Subcutaneous abdominal adipose tissue (tissue), 5 donors: Measurements from ENCODE around the gene NR6A1.
"Not testable (repeated sequence)": the region's sequence is repeated elsewhere in the genome, so short reads cannot be mapped to it uniquely, and the experiment has no call there.

Experiments used
- H3K27ac ChIP-seq: one replicate; pipeline ENCODE4 v1.7.0; 2013; ENCODE audit warnings: low read depth, mild to moderate bottlenecking, inconsistent platforms, low read length, moderate library complexity
- H3K27me3 ChIP-seq, 5 donors: one replicate each; pipeline ENCODE4 v1.7.0; 2013; ENCODE audit warnings: low read length in 5 of 5, inconsistent platforms in 1 of 5; ENCODE audit not compliant: control insufficient read depth in 5 of 5, insufficient read depth in 4 of 5
- H3K36me3 ChIP-seq, 5 donors: one replicate each; pipeline ENCODE4 v1.7.0; 2013; ENCODE audit warnings: low read length in 5 of 5; ENCODE audit not compliant: control insufficient read depth in 5 of 5, insufficient read depth in 5 of 5
- H3K4me1 ChIP-seq, 5 donors: one replicate each; pipeline ENCODE4 v1.7.0; 2013; ENCODE audit warnings: low read length in 5 of 5, mild to moderate bottlenecking in 3 of 5, moderate library complexity in 1 of 5; ENCODE audit not compliant: control insufficient read depth in 5 of 5, insufficient read depth in 5 of 5
- H3K4me3 ChIP-seq, 5 donors: one replicate each; pipeline ENCODE4 v1.7.0; 2013; ENCODE audit warnings: low read length in 5 of 5, low read depth in 1 of 5
- H3K9ac ChIP-seq, 5 donors: one replicate each; pipeline ENCODE4 v1.7.0; 2013; ENCODE audit warnings: low read length in 5 of 5, mild to moderate bottlenecking in 4 of 5, moderate library complexity in 3 of 5
- H3K9me3 ChIP-seq, 5 donors: one replicate each; pipeline ENCODE4 v1.7.0; 2013; ENCODE audit warnings: low read length in 5 of 5; ENCODE audit not compliant: control insufficient read depth in 5 of 5
- donor health status: healthy.
- donor health status: healthy.
- donor health status: healthy.
- donor health status: healthy.
- donor health status: healthy.

Gene NR6A1

DNA sequence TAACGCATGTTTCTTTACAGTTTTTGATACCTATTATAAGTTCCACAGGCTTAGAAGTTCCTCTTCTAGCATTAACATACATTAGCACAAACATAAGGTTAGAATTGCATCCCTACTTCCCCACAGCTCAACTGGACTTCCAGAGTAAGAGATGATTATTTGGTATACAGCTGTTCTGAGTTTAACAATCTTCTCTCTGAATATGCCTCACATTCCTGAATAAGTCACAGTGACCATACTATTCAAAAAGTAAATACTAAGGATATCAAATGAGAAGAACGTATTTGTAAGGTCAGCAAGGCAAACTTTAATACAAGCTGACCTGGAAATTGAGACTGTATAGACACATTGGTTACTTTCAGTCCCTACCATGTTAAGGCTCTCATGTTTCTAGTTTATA is 21.3 kb downstream of the NR6A1 start:
- Histone ChIP-seq H3K9me3 (no peaks in the 10 kb centered on the region), H3K9ac (no peak overlapping the region), H3K27me3 (peaks cover 1 to 8% (median 5%) of the 10 kb centered on the region in 5 donors), H3K4me3 (no peak overlapping the region), H3K4me1 (no peaks in the 10 kb centered on the region), H3K27ac (no peak overlapping the region), H3K36me3 (no peaks in the 10 kb centered on the region)

DNA sequence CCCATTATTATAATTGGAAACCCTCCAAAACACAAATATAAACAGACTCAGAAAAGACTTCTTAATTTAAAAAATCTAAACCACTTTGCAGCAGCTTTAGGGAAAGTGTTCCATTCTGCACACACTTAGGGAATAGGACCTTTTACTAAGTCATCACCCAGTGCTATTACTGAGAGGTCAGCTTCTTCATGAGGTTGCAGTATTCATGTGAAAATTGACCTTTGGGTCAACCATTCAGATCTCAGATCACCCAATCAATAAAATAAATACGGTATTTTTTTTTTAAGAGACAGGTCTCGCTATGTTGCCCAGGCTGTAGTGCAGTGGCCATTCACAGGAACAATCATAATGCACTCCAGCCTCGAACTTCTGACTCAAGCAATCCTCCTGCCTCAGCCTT is 21.8 kb downstream of the NR6A1 start:
- H3K27me3 ChIP-seq = peaks cover 0 to 8% (median 2%) of the 10 kb centered on the region in 5 donors
- H3K4me3 ChIP-seq = no peak overlapping the region
- H3K9me3 ChIP-seq = no peaks in the 10 kb centered on the region

DNA sequence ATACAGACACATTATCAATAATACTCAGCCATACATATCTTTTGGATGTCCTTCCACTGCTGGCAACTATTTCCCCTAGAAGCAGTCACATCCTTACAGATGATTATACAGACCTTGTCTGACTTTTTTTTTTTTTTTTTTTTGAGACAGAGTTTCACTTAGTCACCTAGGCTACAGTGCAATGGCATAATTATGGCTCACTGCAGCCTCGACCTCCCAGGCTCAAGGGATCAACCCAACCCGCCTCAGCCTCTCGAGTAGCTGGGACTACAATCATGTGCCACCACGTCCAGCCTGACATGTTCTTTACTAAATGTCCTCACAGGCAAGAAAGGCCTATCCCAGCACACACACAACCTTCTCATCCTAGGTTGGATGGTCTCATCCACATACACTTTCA is 24.0 kb downstream of the NR6A1 start:
- Histone ChIP-seq H3K4me3 (no peak overlapping the region), H3K36me3 (no peaks in the 10 kb centered on the region), H3K9me3 (no peaks in the 10 kb centered on the region), H3K4me1 (no peaks in the 10 kb centered on the region), H3K27ac (no peak overlapping the region), H3K9ac (no peak overlapping the region), H3K27me3 (peaks cover 0 to 3% (median 0%) of the 10 kb centered on the region in 5 donors)

More for the DNA sequence above, 21.8 kb downstream of the NR6A1 start:
- Histone ChIP-seq H3K9ac (no peak overlapping the region), H3K4me1 (no peaks in the 10 kb centered on the region), H3K36me3 (no peaks in the 10 kb centered on the region), H3K27ac (no peak overlapping the region)

DNA sequence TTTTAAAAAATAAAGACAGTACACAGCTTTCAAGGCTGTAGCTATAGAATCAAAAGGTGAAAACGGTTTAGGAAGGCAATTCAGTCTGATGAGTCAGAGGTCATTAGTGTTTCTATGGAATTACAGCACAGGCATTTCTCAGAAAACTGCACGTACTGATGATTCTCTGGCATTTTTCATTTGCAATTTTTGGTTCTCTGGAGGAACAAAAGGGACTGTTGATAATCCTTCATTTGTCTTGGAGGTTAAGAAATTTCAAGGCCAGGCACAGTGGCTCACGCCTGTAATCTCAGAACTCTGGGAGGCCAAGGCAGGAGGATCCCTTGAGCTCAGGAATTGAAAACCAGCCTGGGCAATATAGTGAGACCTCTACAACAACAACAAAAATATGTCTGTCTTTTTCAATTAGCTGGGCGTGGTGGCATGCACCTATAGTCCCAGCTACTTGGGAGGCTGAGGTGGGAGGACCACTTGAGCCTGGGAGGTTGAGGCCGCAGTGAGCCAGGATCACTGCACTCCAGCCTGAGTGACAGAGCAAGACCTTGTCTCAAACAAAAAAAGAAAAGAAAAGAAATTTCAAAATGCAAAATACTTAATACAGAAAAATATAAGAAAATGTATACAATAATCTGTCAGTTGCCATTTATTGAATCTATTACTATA is 27.3 kb downstream of the NR6A1 start:
- no peak overlapping the region for H3K27ac ChIP-seq
- no peaks in the 10 kb centered on the region for H3K36me3 ChIP-seq
- H3K4me3 ChIP-seq = no peak overlapping the region

DNA sequence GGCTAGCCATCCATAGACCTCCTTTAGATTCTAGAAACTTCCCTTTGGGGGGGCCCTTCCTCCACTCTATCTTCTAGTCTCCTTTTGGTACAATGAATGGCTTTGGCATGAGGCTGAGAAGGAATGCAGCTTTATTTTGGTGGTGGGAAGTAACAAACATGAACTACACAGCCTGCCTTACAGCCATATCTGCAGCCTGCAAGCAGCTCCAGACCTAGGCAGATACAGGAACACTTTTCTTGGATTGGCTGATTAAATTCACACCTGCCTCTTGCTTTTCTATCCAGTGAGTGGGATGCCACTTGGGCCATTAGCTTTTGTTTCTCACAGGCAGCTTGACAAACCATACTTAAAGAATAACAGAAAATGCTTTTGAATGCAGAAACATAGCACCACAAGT is 28.2 kb downstream of the NR6A1 start:
- no peak overlapping the region for H3K4me3 ChIP-seq
- no peak overlapping the region for H3K27ac ChIP-seq
- no peaks in the 10 kb centered on the region for H3K36me3 ChIP-seq
- no peaks in the 10 kb centered on the region for H3K9me3 ChIP-seq
- no peaks in the 10 kb centered on the region for H3K4me1 ChIP-seq
- H3K27me3 ChIP-seq = no peaks in the 10 kb centered on the region
- H3K9ac ChIP-seq = no peak overlapping the region

More for the DNA sequence above, 27.3 kb downstream of the NR6A1 start:
- H3K9ac ChIP-seq = no peak overlapping the region
- H3K27me3 ChIP-seq = no peaks in the 10 kb centered on the region
- no peaks in the 10 kb centered on the region for H3K9me3 ChIP-seq
- no peaks in the 10 kb centered on the region for H3K4me1 ChIP-seq

DNA sequence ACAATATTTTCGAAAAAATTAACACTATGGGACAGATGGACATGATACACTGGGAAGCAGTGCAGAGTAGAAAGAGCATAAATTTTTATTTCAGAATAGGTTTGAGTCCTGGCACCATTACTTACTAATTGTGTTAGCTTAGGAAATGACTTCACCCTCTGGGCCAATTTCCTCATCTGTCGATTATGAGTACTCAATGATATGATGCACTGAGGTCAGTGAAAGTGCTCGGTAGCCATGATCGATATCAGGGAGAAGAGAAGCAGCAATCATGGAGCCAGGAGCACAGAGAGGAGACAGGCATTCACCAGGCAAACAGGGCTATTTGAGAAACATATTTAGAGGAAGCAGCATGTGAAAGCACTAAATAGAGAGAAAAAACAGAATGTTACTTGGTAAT is 29.4 kb downstream of the NR6A1 start:
- Histone ChIP-seq H3K36me3 (no peaks in the 10 kb centered on the region), H3K4me1 (no peaks in the 10 kb centered on the region), H3K27me3 (no peaks in the 10 kb centered on the region), H3K9me3 (no peaks in the 10 kb centered on the region), H3K9ac (no peak overlapping the region), H3K27ac (no peak overlapping the region), H3K4me3 (no peak overlapping the region)

DNA sequence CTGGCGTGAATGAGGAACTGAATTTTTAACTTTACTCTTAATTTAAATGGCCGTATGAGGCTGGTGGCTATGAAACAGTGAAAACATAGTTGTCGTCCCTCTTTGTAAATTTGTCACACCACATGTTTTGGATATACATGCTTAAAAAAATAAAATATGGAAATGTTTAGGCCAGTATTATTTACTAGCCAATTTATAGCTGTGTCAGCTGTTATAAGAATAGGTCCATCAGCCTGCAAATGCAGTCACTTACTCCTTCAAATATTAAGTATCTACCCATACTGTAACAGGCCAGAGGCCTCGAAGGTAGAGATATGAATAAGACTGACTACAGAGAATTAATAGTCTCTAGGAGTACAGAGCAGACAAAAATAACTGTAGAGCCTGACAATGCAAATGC is 30.0 kb downstream of the NR6A1 start:
- H3K9ac ChIP-seq = no peak overlapping the region
- no peak overlapping the region for H3K27ac ChIP-seq
- H3K27me3 ChIP-seq = no peaks in the 10 kb centered on the region
- no peaks in the 10 kb centered on the region for H3K36me3 ChIP-seq
- no peak overlapping the region for H3K4me3 ChIP-seq
- no peaks in the 10 kb centered on the region for H3K4me1 ChIP-seq
- H3K9me3 ChIP-seq = no peaks in the 10 kb centered on the region

DNA sequence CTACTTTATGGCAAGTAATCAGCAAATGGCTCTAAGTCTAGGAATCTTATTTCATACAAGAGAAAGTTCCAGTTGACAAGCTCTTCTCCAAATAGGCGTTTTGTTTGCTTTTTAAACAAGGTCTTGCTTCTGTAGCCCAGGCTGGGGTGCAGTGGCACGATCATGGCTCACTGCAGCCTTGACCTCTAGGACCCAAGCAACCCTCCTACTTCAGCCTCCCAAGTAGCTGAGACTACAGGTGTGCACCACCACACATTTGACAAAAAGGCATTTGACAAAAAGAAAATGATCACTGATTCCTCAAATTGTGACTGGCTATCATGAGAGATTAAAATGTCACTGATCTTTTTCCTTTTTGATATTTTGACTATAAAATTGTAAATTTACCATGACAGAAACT is 31.8 kb downstream of the NR6A1 start:
- Histone ChIP-seq H3K9me3 (no peaks in the 10 kb centered on the region), H3K27me3 (no peaks in the 10 kb centered on the region), H3K4me1 (no peaks in the 10 kb centered on the region), H3K4me3 (no peak overlapping the region), H3K9ac (no peak overlapping the region), H3K27ac (no peak overlapping the region), H3K36me3 (no peaks in the 10 kb centered on the region)

DNA sequence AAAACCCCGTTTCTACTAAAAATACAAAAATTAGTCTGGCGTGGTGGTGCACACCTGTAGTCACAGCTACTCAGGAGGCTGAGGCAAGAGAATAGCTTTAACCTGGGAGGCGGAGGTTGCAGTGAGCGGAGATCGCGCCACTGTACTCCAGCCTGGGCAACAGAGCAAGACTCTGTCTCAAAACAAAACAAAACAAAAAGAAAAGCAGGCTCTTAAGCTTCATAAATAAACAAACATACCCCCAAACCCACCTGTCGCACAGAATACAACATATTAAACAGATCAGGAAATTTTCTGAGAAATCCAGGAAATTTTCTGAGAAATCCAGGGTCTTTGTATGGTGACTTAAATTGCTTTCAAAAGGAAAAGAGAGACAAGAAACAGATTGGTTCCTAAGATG is 33.0 kb downstream of the NR6A1 start:
- H3K9me3 ChIP-seq, H3K9ac ChIP-seq, H3K4me3 ChIP-seq, H3K27me3 ChIP-seq, H3K27ac ChIP-seq, H3K36me3 ChIP-seq, H3K4me1 ChIP-seq: not testable (repeated sequence)

DNA sequence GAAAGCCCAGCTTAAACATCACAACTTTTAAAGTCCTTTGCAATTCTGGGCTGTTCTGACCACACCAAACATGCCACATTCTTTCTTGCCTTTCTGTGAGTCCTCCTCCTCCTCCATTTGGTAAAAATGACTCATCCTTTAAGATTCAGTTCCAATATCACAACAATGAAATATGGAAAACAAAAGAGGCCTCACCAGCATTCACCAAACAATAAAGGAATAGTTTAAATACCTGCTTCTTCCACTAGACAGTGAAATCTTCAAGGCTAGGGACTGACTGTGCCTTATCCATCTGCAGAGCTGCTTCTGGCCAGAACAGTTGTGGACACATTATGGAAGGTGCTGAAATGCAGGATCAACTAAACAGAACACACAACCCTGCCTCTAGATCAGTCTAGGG is 36.0 kb downstream of the NR6A1 start:
- H3K9ac ChIP-seq = no peak overlapping the region
- H3K4me3 ChIP-seq = no peak overlapping the region
- H3K27me3 ChIP-seq = no peaks in the 10 kb centered on the region
- no peak overlapping the region for H3K27ac ChIP-seq
- no peaks in the 10 kb centered on the region for H3K9me3 ChIP-seq
- no peaks in the 10 kb centered on the region for H3K36me3 ChIP-seq
- no peaks in the 10 kb centered on the region for H3K4me1 ChIP-seq

DNA sequence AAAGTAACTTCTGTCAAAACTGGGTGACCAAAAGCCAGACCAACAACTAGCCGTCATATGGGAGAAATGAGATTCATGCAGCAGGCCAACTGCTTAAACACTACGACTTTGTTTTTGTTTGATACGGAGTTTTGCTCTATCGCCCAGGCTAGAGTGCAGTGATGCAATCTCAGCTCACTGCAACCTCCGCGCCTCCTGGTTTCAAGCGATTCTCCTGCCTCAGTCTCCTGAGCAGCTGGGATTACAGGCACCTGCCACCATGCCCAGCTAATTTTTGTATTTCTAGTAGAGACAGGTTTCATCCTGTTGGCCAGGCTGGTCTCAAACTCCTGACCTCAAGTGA is 36.4 kb downstream of the NR6A1 start:
- H3K27ac ChIP-seq, H3K27me3 ChIP-seq: not testable (repeated sequence)

More for the DNA sequence above, 36.4 kb downstream of the NR6A1 start:
- H3K4me1 ChIP-seq, H3K4me3 ChIP-seq, H3K9me3 ChIP-seq, H3K36me3 ChIP-seq, H3K9ac ChIP-seq: not testable (repeated sequence)
